GM19328 (cell line): ENCODE measurements around the gene LAP3.
"Not testable (repeated sequence)": the region's sequence is repeated elsewhere in the genome, so short reads cannot be mapped to it uniquely, and the experiment has no call there.

Experiments used
- ATAC-seq: cut with Tn5 transposase; IDR thresholded peaks from one replicate; pipeline ENCODE4 v1.9.1; 2021; ENCODE audit warnings: mild to moderate bottlenecking, moderate library complexity; ENCODE audit not compliant: unreplicated experiment

Gene LAP3

GRCh38 chr4:17576932-17577664 lies at the start of gene LAP3:
Gene LAP3 (plus strand): TSS chr4:17577198. CDS start chr4:17577466, 268 bp downstream.
- peak; percentile 89 for ATAC-seq

GRCh38 chr4:17528551-17529165 lies 48.3 kb upstream of the LAP3 start:
- ATAC-seq, result no peak

GRCh38 chr4:17531538-17532285 lies 45.3 kb upstream of the LAP3 start:
- ATAC-seq, result no peak

GRCh38 chr4:17534705-17535104 lies 42.3 kb upstream of the LAP3 start:
- ATAC-seq, result no peak

- no peak for ATAC-seq
Observed at GRCh38 chr4:17535242-17535641, 41.8 kb upstream of the LAP3 start.

- ATAC-seq, result no peak
Observed at GRCh38 chr4:17535906-17536305, 41.1 kb upstream of the LAP3 start.

- not testable (repeated sequence) for ATAC-seq
Observed at GRCh38 chr4:17537060-17537459, 39.9 kb upstream of the LAP3 start.

- no peak for ATAC-seq
Observed at GRCh38 chr4:17544205-17544604, 32.8 kb upstream of the LAP3 start.

GRCh38 chr4:17544831-17545234 lies 32.2 kb upstream of the LAP3 start:
- no peak for ATAC-seq

- ATAC-seq, result no peak
Observed at GRCh38 chr4:17545374-17546140, 31.4 kb upstream of the LAP3 start.

- no peak for ATAC-seq
Observed at GRCh38 chr4:17546222-17546621, 30.8 kb upstream of the LAP3 start.

- no peak for ATAC-seq
Observed at GRCh38 chr4:17546678-17547077, 30.3 kb upstream of the LAP3 start.

GRCh38 chr4:17550549-17550948 lies 26.4 kb upstream of the LAP3 start:
- ATAC-seq, result no peak

- no peak for ATAC-seq
Observed at GRCh38 chr4:17552427-17552826, 24.6 kb upstream of the LAP3 start.

GRCh38 chr4:17554568-17554967 lies 22.4 kb upstream of the LAP3 start:
- ATAC-seq, result no peak

- no peak for ATAC-seq
Observed at GRCh38 chr4:17556498-17556897, 20.5 kb upstream of the LAP3 start.

- ATAC-seq, result no peak
Observed at GRCh38 chr4:17557880-17558279, 19.1 kb upstream of the LAP3 start.

- ATAC-seq, result no peak
Observed at GRCh38 chr4:17558941-17559708, 17.9 kb upstream of the LAP3 start.

- no peak for ATAC-seq
Observed at GRCh38 chr4:17559709-17560048, 17.3 kb upstream of the LAP3 start.

GRCh38 chr4:17560065-17560673 lies 16.8 kb upstream of the LAP3 start:
- ATAC-seq, result no peak
